ENCODE data around the gene AP4S1.
"Not testable (repeated sequence)": the region's sequence is repeated elsewhere in the genome, so short reads cannot be mapped to it uniquely, and the experiment has no call there.

Gene AP4S1, protein sequence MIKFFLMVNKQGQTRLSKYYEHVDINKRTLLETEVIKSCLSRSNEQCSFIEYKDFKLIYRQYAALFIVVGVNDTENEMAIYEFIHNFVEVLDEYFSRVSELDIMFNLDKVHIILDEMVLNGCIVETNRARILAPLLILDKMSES

DNA sequence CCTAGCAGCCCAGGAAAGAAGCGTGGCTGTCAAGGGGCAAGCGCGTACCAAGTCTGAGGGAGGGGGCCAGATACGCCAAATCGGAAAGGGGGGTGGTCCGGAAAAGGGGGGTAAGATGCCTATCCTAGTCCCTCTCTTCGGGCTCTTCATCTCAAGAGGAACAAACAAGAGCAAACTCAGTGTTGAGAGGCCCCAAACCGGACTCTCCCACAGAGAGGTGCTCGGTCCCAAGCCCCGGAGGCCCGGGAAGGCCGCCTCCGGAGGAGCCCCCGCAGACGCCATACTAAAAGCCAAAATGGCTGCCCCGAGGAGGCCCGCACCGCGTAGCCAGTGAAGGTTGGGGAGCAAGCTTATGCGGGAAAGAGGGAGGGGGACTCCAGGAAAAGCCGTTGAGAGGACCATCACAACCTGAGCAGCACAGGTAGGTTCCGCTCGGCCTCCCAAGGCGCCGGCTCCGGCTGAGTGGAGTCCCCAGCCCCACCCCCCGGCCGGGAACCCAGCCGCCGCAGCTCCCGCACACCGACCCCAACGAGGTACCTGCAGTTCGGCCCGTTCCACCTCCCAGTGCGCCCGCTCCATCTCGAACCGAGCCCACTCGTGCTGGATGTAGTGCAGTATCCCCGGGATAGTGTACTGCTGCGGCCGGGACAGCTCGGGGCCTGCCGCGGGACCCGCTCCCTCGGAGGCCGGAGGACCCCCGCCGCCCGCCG lies at the start of gene AP4S1:
AP4S1 (plus strand) TSS at position 283 of the 710 bp plus-strand sequence. CDS start 40,548 bp downstream, outside the sequence.
- DNase-seq (ENCODE audit: low read depth, low spot score): peak; percentile 59

DNA sequence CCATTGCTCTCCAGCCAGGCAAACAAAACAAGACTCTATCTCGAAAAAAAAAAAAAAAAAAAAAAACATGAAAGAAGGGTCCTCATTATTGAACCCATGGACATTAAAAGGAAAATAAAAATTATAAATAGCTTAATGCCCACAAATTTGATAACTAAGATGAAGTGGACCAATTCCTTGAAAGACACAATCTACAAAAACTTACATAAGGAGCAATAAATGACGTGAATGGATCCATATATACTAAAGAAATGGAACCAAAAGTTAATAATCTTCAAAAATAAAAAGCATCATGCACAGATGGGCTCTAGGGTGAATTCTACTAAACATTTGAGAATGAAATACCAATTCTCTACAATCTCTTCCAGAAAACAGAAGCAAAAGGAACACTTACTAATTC lies 47.7 kb upstream of the AP4S1 start:
- no peak for DNase-seq (ENCODE audit: low read depth, low spot score)

DNA sequence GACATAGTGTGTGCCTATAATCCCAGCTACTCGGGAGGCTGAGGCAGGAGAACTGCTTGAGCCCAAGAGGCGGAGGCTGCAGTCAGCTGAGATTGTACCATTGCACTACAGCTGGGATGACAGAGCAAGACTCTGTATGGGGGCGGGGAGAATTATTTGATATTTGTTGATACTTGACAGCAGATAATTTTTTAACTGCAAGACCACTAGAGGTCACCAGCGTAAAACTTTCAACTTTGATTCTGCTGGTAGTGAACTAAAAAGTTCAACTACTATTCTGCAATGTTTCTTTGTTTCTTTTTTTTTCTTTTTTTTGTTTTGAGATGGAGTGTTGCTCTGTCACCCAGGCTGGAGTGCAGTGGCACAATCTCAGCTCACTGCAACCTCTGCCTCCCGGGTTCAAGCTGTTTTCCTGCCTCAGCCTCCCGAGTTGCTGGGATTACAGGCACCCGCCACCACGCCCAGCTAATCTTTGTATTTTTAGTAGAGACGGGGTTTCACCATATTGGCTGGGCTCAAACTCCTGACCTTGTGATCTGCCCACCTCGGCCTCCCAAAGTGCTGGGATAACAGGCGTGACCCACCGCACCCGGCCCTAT lies 45.2 kb upstream of the AP4S1 start:
- peak; percentile 76 for DNase-seq (ENCODE audit: low read depth, low spot score)

DNA sequence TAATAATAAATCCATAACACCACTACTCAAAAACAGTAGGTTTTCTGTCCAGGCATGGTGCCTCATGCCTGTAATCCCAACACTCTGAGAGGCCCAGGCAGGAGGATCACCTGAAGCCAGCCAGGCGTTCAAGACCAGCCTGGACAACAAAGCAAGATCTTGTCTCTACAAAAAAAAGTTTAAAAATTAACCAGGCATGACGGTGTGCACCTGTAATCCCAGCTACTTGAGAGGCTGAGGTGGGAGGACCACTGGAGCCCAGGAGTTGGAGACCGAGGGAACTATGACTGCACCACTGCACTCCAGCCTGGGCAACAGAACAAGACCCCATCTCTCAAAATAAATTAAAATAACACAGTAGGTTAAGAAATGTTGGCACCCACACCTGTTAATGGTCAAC lies 44.5 kb upstream of the AP4S1 start:
- DNase-seq (ENCODE audit: low read depth, low spot score): no peak

DNA sequence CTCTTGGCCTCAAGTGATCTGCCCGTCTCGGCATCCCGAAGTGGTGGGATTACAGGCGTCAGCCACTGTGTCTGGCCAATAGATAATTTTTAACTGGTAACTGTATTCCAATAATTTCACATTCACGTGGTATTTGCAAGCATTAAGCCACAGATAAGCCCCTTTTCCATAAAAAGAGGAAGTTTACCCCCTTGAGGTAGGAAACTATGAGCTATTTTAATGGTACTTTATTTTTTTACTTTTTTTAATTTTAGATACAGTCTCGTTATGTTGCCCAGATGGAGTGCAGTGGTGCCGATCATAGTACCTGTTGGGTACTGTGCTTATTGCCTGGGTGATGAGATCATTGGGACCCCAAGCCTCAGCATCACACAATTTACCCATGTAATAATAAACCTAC lies 42.9 kb upstream of the AP4S1 start:
- no peak for DNase-seq (ENCODE audit: low read depth, low spot score)

DNA sequence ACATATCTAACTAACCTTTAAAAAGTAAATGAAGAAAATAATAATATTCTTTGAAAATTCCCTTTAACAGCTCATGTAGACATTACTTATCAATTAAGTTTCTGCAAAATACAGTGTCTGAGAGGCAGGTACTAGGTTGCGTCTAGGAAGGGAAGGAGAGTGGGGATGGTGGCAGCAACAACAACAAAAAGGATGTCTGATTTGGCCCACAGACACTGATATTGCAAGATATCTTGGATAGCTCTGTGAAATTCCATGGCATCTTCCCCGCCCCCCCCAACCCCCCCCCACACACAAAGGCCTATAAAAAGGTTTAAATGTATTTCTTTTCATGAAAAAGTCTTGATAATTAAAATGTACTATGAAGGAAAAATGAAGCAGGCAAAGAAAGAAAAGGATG lies 41.6 kb upstream of the AP4S1 start:
- DNase-seq (ENCODE audit: low read depth, low spot score): no peak

DNA sequence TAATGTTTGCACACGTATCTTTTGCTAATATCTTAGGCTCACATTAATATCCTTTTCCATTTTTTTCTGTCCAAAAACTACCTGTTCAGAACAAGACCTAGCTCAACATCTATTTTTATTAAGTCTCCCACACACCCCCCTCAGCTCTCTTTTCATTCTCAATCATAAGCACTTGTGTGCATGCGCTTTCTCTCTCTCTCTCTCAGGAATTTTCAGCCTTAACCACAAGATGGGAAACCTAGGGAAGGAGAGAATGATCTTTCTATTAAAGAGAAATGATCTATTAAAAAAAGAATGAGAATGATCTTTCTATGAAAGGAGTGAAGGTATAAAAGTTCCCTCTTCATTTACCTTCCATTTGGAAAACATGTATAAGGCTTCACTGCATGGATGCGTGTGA lies 39.7 kb upstream of the AP4S1 start:
- DNase-seq (ENCODE audit: low read depth, low spot score): peak; percentile 30

DNA sequence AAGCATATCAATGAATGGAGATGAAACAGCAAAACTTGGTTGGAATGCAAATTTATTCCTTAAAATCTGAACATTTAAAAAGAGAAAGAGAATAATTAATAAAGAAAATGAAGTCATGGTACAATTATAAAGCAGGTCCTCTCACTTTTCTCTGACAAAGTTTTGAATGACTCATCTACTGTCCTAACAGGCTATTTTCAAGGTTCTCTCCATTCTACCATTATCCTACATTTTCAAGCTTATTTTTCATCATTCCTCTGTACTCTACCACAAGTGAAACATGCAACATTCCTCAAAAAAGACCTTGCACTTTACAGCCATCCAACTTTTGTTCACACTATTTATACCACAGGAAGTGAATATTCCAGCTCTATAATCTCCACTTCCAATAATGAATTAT lies 36.9 kb upstream of the AP4S1 start:
- peak; percentile 41 for DNase-seq (ENCODE audit: low read depth, low spot score)

DNA sequence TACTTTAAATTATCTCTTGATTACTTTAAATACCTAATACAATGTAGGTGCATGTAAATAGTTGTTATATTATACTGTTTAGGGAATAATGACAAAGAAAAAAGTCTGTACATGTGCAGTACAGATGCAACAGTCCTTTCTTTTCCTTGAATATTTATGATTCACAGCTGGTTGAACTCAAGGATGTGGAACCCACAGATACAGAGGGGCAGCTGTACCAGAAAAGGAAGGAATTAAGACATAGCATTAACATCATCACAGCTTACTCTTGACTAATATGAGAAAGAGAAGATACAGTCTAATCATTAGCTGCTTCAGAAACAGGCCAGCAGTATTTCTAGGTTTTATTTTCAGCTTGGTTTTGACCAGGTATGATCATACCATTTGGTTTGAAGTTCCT lies 34.7 kb upstream of the AP4S1 start:
- no peak for DNase-seq (ENCODE audit: low read depth, low spot score)

DNA sequence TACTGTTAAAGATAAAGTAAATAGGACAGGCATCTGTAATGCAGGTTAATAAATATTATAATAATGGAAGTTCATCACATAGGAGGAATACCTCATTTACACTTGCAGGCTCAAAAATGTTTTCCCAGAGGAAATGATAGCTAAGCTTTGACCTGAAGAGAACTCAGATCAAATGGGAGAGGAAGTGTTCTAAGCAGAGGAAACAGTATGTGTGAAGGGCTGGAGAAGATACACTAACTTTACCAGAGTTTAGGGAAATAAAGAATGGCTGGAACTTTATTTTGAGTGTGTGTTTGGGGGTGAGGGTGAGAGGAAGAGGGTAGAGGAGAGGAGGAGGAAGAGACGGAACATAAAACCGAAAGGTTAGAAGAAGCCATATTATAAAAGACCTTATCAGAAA lies 34.0 kb upstream of the AP4S1 start:
- no peak for DNase-seq (ENCODE audit: low read depth, low spot score)

DNA sequence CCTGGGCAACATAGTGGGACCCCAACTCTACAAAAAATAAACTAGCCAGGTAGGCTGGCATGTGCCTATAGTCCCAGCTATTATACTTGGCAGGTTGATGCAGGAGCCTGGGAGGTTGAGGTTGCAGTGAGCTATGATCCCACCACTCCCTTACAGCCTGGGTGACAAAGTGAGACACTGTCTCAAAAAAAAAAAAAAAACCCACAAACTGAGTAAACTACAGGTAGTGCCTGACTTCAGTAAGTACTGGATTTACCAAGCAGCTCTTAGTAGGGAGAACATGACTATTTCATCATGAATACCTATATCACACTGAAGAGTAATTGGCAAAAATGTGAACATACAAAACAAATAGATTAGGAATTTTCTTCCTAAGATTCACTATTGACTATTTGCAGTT lies 32.4 kb upstream of the AP4S1 start:
- no peak for DNase-seq (ENCODE audit: low read depth, low spot score)

DNA sequence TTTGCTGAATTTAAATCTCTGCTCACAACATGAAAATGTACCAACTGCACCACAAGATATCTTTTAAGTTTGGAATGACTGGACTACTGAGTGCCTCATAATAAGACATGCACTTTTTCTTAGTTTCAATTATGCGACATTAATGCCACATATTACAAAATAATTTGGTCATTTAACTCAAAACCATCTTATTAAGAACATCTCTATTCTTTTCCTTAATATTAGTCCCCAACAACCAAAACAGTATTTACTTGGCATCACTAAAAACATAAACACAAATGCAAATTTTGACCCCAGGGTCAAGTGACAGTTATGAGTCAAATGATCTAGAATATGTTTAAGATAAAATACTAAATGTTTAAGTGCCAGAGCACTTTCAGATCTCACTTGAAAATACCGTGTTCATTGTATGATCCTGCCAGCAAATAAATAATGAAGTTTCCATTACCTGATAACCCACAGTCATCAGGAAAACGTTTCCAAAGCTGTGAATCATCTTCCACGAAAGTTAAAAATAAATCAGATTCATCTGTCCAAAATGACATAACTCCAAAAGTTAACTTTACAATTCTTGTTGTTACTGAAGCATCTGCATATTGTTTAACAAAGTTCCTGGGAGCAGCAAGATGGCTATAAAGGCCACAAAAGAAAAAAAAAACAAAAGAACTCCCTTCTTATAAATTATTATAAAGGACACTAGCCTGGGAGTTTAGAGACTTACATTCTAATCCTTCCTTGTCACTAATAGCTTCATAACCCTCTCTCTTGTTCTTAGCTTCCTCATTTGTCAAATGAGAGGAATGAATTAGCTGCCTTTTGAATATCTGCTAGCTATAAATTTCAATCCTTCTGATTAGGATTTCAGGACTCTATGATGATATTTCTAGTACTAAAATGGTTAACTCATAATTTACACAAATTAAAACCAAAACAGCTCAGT lies 30.5 kb upstream of the AP4S1 start:
- peak; percentile 27 for DNase-seq (ENCODE audit: low read depth, low spot score)

DNA sequence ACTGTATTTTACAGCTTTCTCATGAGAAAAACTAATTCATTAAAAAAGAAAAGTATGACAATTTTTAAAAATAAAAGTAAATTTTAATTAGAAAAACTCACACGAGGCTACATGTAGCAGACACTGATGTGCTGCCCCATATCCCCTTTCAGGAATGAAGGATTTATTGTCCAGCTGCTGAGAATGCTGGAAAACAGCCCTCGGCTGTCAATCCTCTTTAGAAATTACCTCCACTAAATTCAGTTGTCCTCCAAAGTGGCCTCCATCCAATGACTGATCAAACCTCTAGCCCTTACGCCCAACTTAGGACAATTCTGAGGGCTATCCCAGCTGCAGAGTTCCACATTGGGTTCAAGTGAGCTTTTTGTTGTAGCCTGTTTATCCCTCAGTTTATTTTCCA lies 29.8 kb upstream of the AP4S1 start:
- DNase-seq (ENCODE audit: low read depth, low spot score): no peak

DNA sequence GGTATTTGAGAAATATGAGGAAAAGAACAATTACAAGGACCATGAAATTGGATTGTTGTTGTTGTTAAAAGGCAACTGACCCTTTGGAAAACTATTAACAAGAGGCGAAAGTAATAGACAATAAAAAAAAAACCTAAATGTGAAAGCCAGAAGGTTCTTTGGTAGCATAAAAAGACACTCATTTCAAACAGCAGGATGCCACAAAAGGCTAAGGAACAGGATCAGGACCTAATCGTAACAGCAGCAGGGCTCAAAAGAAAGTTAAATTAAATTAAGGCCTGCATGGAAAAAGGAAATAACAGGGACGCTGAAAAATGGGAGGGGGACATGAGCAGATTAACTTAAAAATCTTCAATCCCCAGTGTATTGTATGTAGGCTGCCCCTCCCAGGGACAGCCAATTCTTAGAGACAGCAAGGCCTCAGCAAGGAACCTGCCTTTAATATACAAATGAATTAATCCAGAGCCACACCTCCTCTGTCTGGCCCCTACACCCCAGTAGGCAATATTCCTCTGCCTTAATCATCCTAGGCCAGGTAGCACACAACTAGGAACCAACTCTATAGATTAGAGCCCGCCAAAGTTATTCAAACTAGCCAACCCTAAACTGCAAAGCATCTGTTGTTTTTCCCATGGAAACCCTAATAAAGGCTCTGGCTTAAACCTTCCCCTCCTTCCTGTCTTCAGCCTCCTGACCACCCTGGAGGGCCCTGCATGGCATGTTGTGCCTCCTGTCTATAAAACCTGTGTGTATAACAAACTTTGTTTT lies 28.4 kb upstream of the AP4S1 start:
- DNase-seq (ENCODE audit: low read depth, low spot score): no peak

DNA sequence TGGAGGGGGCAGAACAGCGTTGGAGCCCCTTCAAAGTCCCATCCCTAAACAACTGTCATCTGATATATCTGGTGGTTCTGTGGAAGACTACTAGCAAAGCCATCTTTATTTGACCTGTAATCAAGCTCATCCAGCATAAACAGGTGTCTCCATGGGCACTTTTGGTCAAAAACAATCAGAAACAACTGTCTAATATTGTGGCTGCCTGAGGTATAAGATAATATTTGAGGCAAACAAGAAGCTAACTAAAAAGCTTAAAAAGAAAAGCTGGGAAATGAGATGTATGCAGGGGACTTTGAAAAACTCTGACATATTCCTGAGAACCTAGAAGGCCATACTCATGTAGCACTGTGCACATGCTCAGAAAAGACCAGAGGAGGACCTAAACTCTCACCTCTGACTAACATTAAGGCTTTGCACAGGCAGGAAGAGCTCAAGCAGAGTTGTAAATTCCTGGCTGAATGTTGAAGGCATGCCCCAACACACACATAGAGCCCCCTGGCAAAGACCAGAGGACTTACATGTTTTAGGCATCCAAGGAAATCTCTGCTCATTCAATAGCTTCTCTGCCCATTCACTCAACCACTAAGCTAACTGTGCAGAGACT lies 27.2 kb upstream of the AP4S1 start:
- no peak for DNase-seq (ENCODE audit: low read depth, low spot score)

DNA sequence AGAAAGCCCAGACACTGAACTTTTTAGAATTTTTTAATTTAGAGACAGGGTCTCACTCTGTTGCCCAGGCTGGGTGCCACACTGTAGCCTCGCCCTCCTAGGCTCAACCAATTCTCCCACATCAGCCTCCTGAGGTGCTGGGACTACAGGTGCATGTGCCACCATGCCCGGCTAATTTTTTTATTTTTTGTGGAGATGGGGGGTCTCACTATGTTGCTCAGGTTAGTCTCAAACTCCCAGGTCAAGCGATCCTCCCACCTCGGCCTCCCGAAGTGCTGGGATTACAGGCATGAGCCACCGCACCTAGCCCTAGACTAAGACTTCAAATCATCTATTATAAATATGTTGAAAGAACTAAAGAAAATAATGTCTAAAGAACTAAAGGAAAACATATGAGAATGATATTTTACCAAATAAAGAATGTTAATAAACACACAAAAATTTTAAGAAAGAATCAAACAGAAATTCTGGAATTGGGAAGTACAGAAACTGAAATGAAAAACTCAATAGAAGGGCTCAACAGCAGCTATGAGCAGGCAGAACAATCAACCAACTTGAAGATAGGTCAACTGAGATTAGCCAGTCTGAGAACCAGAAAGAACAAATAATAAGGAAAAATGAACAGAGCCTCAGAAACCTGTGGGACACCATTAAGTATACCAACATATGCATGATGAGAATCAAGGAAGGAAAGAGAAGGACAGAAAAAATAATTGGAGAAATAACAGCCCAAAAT lies 26.2 kb upstream of the AP4S1 start:
- DNase-seq (ENCODE audit: low read depth, low spot score): no peak

DNA sequence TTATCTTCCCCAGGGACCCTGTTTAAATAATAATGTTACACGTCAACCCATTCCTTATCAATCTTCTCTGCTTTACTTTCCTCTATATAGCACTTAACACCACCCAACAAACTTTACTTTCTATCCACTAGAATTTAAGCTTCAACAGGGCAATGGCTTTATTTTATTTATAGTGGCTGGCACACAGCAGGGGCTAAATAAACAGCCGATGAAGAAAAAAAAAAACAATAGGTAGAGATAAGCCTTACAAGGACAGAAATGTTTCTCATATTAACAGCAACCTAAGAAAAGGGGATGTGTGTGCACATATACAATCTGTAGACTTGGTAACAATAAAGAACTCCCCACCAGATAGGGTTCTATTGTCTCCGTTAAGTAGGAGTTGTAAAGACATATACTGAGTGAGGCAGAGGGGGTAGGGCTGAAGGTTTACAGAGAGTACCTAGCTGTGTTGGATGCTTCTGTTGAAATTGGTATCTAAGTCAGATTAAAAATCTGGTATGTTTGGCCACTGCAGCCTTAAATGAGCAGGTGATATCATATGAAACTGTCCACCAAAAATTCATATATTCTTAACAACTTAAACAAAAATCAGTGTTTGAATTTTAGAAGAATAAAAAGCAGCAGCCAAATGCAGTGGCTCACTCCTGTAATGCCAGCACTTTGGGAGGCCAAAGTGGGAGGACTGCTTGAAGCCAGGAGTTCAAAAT lies 24.7 kb upstream of the AP4S1 start:
- DNase-seq (ENCODE audit: low read depth, low spot score): no peak

DNA sequence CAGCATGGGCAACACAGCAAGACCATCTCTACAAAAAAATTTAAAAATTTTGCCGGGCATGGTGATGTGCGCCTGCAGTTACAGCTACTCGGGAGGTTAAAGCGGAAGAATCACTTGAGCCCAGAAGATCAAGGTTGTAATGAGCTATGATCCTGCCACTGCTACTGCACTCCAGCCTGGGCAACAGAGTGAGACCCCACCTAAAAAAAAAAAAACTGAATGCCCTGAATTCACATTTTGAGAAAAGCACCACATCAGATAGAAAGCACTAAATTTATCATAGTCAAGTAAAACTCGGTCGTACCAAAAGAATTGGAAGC lies 24.1 kb upstream of the AP4S1 start:
- no peak for DNase-seq (ENCODE audit: low read depth, low spot score)

DNA sequence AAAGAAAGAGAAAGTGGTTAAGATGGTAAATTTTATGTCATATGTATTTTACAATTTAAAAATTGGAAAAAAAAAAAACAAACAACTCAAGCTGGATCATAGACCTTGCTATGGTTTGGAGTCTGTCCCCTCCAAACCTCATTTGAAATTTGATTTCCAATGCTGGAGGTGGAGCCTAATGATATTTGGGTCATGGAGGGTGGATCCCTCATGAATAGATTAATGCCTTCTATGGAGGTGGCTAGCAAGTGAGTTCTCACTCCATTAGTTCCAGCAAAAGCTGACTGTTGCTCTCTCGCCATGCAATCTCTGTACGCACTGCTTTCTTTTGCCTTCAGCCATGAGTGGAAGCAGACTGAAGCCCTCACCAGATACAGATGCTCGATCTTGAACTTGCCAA lies 22.2 kb upstream of the AP4S1 start:
- no peak for DNase-seq (ENCODE audit: low read depth, low spot score)

DNA sequence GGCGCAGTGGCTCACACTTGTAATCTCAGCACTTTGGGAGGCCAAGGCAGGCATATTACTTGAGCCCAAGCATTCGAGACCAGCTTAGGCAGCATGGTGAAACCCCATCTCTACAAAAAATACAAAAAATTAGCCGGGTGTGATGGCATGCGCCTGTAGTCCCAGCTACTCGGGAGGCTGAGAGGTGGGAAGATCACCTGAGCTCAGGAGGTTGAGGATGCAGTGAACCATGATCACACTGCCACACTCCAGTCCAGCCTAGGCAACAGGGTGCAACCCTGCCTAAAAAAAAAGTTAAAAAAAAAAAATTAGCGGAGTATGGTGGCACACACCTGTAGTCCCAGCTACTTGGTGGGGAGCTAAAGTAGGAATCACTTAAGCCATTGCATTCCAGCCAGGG lies 21.4 kb upstream of the AP4S1 start:
- not testable (repeated sequence) for DNase-seq (ENCODE audit: low read depth, low spot score)
